Measurements from ENCODE around the gene CARM1. TPM values are rescaled to one million over a fixed set of nuclear protein-coding genes. Genes with fewer than 3 reads are reported as not detected.

CARM1 gene
- total RNA-seq, 1 donor: 33.7 TPM

- DNase-seq (ENCODE audit: insufficient read length, low spot score, missing footprints): peak; percentile 78
- no peaks in the 10 kb centered on the region for H4K20me1 ChIP-seq (ENCODE audit: insufficient read depth, low read length)
- H3K9me3 ChIP-seq (ENCODE audit: low read depth, low read length): no peaks in the 10 kb centered on the region
- no peaks in the 10 kb centered on the region for H3K36me3 ChIP-seq (ENCODE audit: insufficient read depth, low read length)
- peak; percentile 93 for TF ChIP-seq CTCF (IDR thresholded peaks at IDR 0.05; ENCODE audit: extremely low read depth, low read depth, low read length)
- peaks cover 7% of the 10 kb centered on the region for H3K4me1 ChIP-seq (ENCODE audit: insufficient read depth, low read length)
- peak overlapping the region; percentile 35 for H2AFZ ChIP-seq (ENCODE audit: low read length)
- no peak overlapping the region for H3K4me3 ChIP-seq (ENCODE audit: insufficient read depth, low read length)
- no peak overlapping the region for H3K27ac ChIP-seq (ENCODE audit: low read depth, low read length)
- no peaks in the 10 kb centered on the region for H3K27me3 ChIP-seq (ENCODE audit: insufficient read depth, low read length)
- H3K79me2 ChIP-seq (ENCODE audit: insufficient read depth, low read length): no peaks in the 10 kb centered on the region
- no peak overlapping the region for H3K4me2 ChIP-seq (ENCODE audit: insufficient read depth, low read length)
Observed at GRCh38 chr19:10858204-10858828, 13.0 kb upstream of the CARM1 start.

GRCh38 chr19:10861103-10861651, 10.2 kb upstream of the CARM1 start:
- Histone ChIP-seq H3K4me3 (ENCODE audit: insufficient read depth, low read length) (no peak overlapping the region), H3K4me1 (ENCODE audit: insufficient read depth, low read length) (peaks cover 18% of the 10 kb centered on the region), H3K27me3 (ENCODE audit: insufficient read depth, low read length) (no peaks in the 10 kb centered on the region), H3K79me2 (ENCODE audit: insufficient read depth, low read length) (no peaks in the 10 kb centered on the region), H3K36me3 (ENCODE audit: insufficient read depth, low read length) (no peaks in the 10 kb centered on the region), H3K4me2 (ENCODE audit: insufficient read depth, low read length) (no peak overlapping the region), H3K27ac (ENCODE audit: low read depth, low read length) (no peak overlapping the region), H3K9me3 (ENCODE audit: low read depth, low read length) (no peaks in the 10 kb centered on the region), H2AFZ (ENCODE audit: low read length) (no peak overlapping the region), H4K20me1 (ENCODE audit: insufficient read depth, low read length) (no peaks in the 10 kb centered on the region)
- peak; percentile 72 for DNase-seq (ENCODE audit: insufficient read length, low spot score, missing footprints)
- peak; percentile 54 for TF ChIP-seq CTCF (IDR thresholded peaks at IDR 0.05; ENCODE audit: extremely low read depth, low read depth, low read length)

GRCh38 chr19:10862561-10863106, 8.7 kb upstream of the CARM1 start:
- H2AFZ ChIP-seq (ENCODE audit: low read length): peak overlapping the region; percentile 92
- H3K4me3 ChIP-seq (ENCODE audit: insufficient read depth, low read length): peak overlapping the region; percentile 62
- DNase-seq (ENCODE audit: insufficient read length, low spot score, missing footprints): peak; percentile 44
- H4K20me1 ChIP-seq (ENCODE audit: insufficient read depth, low read length): no peaks in the 10 kb centered on the region
- no peaks in the 10 kb centered on the region for H3K27me3 ChIP-seq (ENCODE audit: insufficient read depth, low read length)
- H3K36me3 ChIP-seq (ENCODE audit: insufficient read depth, low read length): no peaks in the 10 kb centered on the region
- TF ChIP-seq CTCF (IDR thresholded peaks at IDR 0.05; ENCODE audit: extremely low read depth, low read depth, low read length): no peak
- no peaks in the 10 kb centered on the region for H3K79me2 ChIP-seq (ENCODE audit: insufficient read depth, low read length)
- H3K9me3 ChIP-seq (ENCODE audit: low read depth, low read length): no peaks in the 10 kb centered on the region
- H3K4me2 ChIP-seq (ENCODE audit: insufficient read depth, low read length): peak overlapping the region; percentile 79
- peaks cover 18% of the 10 kb centered on the region for H3K4me1 ChIP-seq (ENCODE audit: insufficient read depth, low read length)
- peak overlapping the region; percentile 81 for H3K27ac ChIP-seq (ENCODE audit: low read depth, low read length)

- no peak for TF ChIP-seq CTCF (IDR thresholded peaks at IDR 0.05; ENCODE audit: extremely low read depth, low read depth, low read length)
- H3K36me3 ChIP-seq (ENCODE audit: insufficient read depth, low read length): no peaks in the 10 kb centered on the region
- H3K79me2 ChIP-seq (ENCODE audit: insufficient read depth, low read length): no peaks in the 10 kb centered on the region
- H4K20me1 ChIP-seq (ENCODE audit: insufficient read depth, low read length): no peaks in the 10 kb centered on the region
- H3K9me3 ChIP-seq (ENCODE audit: low read depth, low read length): no peaks in the 10 kb centered on the region
- no peaks in the 10 kb centered on the region for H3K27me3 ChIP-seq (ENCODE audit: insufficient read depth, low read length)
- H3K4me3 ChIP-seq (ENCODE audit: insufficient read depth, low read length): peak overlapping the region; percentile 62
- H3K4me1 ChIP-seq (ENCODE audit: insufficient read depth, low read length): peaks cover 18% of the 10 kb centered on the region
- peak overlapping the region; percentile 79 for H3K4me2 ChIP-seq (ENCODE audit: insufficient read depth, low read length)
- H3K27ac ChIP-seq (ENCODE audit: low read depth, low read length): peak overlapping the region; percentile 81
- DNase-seq (ENCODE audit: insufficient read length, low spot score, missing footprints): peak; percentile 89
- peak overlapping the region; percentile 92 for H2AFZ ChIP-seq (ENCODE audit: low read length)
Observed at GRCh38 chr19:10863107-10863717, 8.1 kb upstream of the CARM1 start.

All from osteoblast (primary cell).